Suprapubic skin (tissue), 3 donors: Measurements from ENCODE around the gene C6orf58.

ENCODE experiments used
- CTCF ChIP-seq, 2 donors: fragments of 200-600 bp in 1 of 2; fragments of 450-650 bp in 1 of 2; sonication (generic) in 1 of 2; IDR thresholded peaks; one replicate each; pipeline ENCODE4 v1.5.1; 2016 to 2019; ENCODE audit warnings: antibody characterized with exemption in 2 of 2, mild to moderate bottlenecking in 1 of 2, moderate library complexity in 1 of 2
- EP300 ChIP-seq: sonication (generic); formaldehyde crosslinking; IDR thresholded peaks from one replicate; pipeline ENCODE4 v1.6.1; 2017; ENCODE audit warnings: antibody characterized with exemption
- POLR2A ChIP-seq, 2 donors: fragments of 450-650 bp; IDR thresholded peaks; one replicate each; pipeline ENCODE4 v1.6.1; 2017; ENCODE audit warnings: antibody characterized with exemption in 2 of 2, mild to moderate bottlenecking in 2 of 2, moderate library complexity in 2 of 2

GRCh38 chr6:127586372-127586771, 9.4 kb downstream of the C6orf58 start:
- TF ChIP-seq CTCF (IDR thresholded peaks at IDR 0.05) = no peak
- no peak for TF ChIP-seq POLR2A (IDR thresholded peaks at IDR 0.05)
- no peak for TF ChIP-seq EP300
